ENCODE results near the gene QRFP.

QRFP gene

DNA sequence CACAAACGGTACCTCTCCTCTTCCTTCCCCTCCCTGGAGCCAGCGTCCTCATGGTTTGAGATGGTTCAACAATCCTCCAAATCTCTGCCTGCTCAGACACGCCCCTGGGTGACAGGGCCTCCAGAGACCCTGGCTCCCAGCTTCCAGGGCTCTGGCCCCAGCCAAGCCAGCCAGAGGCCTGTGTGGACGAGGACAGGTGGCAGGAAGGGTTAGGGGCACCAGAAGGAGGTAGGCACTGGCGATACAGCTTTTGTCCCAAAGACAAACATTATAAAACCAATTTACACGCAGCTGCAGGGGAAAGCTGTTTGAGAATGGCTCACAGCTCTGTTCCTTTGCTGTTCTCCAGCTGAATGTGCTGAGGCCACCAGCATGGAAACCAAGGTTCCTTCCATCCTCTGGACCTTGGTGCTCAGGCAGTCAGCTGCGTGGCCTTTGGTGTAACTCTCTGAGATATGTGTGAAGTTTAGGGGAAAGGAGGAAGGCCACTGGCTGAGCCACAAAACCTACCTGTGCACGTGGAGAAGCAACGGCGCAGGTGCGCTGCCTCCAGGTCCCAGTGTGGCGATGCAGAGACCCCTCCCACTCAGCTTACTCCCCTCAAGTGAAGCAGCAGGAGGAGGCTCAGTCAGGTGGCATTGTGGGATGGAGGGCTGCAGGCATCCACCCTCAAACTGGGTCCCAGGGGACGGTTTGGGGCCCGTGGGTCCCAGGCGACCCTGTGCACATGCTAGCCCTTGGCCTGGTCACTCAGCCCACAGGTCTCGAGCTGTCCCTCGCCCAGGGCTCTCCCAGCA lies 4.3 kb upstream of the QRFP start:
- no peak for FAIRE-seq
- no peak for TF ChIP-seq POLR2A (IDR thresholded peaks at IDR 0.05; ENCODE audit: low read depth, low read length)
- DNase-seq (ENCODE audit: insufficient read length, low spot score) = no peak

DNA sequence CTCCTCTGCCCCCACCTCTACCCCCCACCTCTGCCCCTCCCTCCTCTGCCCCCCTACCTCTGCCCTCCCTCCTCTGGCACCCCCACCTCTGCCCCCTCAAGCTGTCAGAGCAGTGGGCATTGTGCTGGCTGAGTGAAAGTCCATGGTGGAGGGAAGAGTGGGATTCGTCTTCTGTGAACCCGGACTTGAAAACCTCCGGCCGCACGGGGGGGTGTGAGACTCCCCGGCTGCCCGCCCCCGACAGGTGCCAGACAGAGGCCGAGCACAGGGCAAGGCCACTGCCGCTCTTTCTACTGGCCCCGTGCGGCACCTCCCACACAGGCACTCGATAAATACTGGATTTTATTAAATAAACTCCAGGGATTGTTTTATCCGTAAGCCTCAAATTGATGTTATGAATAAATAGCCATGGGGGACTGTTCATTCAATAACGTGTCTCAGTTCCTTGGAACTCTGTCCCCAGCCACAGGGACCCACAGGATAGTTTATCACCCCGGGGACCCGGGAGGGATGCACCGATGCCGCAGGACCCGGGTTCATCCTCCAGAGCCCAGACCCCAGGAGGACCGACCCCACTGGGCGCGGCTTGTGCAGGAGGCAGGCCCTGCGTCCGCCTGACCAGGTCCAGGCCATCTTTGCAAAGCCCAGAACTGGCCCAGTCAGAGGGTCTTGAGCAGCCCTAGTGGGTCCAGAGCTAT lies 2.6 kb upstream of the QRFP start:
- no peak for TF ChIP-seq POLR2A (IDR thresholded peaks at IDR 0.05; ENCODE audit: low read depth, low read length)
- DNase-seq (ENCODE audit: insufficient read length, low spot score) = no peak
- FAIRE-seq = no peak

DNA sequence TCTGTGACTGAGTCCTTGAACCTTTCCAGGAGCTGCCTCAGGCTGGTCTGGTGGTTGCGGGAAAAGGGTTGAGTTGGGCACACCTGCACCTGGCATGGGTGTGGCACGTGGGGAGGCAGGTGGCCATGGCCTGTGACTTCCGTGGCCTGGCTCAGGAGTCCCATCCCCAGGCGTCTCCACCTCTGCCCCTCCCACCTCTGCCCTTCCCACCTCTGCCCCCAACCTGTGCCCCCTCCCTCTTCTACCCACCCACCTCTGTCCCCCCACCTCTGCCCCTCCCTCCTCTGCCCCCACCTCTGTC lies 1.9 kb upstream of the QRFP start:
- no peak for TF ChIP-seq POLR2A (IDR thresholded peaks at IDR 0.05; ENCODE audit: low read depth, low read length)
- FAIRE-seq (no peak), DNase-seq (ENCODE audit: insufficient read length, low spot score) (no peak)

DNA sequence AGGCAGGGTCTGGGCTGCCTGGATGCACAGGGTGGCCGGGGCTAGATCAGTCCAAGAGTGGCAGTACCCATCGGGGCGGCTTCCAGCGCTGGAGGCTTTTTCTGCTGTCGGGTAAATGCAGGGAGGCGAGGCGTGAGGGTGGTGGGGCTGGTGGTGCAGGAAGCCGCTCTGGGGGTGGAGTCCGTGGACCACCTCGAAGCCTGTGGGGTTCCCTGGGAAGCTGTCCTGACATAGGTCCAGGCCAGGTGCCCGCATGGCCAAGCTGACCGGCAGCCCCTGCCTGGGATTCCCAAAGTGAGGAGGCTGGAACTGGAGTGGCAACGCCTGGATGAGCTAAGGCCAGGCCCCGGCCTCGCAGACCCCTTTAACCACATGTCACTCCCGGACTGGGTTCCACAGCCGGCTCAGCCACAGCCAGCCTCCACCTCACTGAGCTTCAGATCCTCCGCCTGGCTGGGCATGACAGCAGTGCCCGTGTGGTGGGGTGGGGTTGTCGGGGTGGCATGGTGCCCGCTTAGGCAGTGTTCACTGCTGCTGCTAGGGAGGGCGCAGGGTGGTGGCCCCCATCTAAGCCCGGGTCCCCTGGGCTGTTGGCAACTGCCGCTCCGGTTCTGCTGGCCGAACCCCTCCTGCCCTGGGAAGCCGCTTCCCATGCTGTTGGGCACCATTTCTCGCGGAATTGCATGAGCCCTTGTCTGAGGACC lies 1.4 kb upstream of the QRFP start:
- no peak for FAIRE-seq
- DNase-seq (ENCODE audit: insufficient read length, low spot score) = no peak
- TF ChIP-seq POLR2A (IDR thresholded peaks at IDR 0.05; ENCODE audit: low read depth, low read length) = no peak

DNA sequence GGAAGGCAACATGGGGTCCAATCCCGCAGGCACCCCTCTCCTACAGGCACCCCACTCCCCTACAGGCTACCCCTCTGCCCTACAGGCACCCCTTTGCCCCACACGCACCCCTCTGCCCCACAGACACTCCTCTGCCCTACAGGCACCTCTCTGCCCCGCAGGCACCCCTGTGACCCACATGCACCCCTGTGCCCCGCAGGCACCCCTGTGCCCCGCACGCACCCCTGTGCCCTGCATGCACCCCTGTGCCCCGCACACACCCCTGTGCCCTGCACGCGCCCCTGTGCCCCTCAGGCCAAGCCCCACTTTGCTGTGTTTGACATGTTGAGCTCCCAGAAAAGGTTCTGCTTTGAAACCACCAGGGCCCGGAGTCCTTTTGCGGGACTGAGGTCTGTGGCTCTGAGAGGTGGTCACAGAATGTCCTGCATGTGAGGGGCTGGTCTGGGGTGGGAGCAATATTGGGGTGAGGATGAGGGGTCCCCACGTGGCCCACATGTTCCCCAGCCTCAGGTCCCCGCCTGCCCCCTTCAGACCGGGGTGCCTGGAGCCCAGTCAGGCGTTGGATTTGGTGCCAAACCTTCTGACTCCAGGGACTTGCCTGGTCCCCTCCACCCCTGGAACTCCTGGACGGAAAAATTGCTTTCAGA lies 616 bp upstream of the QRFP start:
- FAIRE-seq = no peak

DNA sequence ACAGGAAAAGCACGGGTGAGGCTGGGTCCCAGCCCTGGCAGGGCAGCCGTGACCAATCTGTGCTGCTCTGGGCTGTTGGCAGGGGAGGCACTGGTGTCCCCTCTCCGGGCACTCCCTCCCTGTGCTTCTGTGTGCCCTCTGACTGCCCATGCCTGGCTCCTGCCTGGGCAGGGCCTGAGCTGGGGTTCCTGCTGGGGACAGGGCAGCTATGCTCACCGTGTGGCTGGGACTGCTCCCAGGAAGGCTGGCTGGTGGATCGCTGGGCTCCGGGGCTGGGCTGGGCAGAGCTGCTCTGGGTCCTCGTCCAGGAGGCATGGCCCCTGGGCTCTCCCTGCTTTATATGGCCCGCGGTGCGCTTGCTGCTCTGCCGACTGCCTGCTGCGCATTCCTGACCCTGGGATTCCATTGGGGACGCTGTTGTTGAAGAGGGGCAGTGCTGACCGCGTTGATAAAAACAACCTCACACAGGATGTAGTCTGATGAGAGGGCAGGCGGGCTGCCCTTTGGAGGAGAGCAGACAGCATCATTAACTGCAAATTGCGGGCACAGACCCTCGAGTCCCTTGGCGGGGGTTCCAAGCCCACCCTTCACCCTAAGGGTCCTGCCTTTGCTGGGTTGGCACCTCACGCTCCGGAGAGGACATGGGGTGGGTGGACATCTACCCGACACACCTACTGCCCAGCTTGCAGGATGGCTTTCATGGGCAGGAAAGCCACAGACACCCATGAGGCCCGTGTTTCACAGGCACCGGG lies 955 bp downstream of the QRFP start:
- no peak for FAIRE-seq
- no peak for TF ChIP-seq POLR2A (IDR thresholded peaks at IDR 0.05; ENCODE audit: low read depth, low read length)
- DNase-seq (ENCODE audit: insufficient read length, low spot score) = no peak

More for the DNA sequence above, 616 bp upstream of the QRFP start:
- DNase-seq (ENCODE audit: insufficient read length, low spot score) = no peak
- no peak for TF ChIP-seq POLR2A (IDR thresholded peaks at IDR 0.05; ENCODE audit: low read depth, low read length)

DNA sequence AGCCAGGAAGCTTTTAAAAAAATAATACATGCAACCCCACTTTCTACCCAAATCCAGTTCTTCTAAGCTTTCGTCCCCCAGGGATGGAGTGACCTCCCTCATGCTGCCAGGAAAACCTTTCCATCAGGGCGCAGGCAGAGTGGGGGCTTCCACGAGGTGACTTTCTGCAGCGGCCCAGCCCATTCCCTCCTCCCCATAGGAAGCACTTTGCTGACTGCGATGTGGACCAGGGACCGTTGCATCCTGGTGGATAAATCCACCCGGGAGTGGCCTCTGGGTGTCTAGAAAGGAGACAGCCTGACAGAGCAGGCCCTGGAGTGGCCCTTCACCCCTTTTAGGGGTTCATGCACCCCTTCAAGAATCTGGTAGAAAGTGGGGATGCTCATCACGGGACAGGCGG lies 1.6 kb downstream of the QRFP start:
- DNase-seq (ENCODE audit: insufficient read length, low spot score) = no peak
- FAIRE-seq = no peak

DNA sequence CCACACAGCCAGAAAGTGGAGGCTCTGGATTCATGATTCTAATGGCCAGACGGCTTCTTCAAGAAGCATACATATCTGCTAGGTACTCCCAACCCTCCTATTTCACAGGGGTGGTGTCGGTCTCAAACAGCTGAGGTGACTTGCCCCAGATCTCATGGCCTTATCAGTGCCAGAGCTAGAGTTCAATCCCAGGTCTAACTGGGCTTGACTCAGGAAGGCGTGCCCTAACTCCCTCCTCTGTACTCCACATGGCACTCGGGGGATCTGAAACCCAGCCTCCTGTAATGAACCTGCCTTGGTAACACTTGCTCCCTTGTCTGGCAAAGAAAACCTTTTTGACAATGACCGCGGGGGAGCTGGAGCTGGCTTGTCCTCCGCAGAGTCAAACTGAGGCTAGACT lies 2.1 kb downstream of the QRFP start:
- FAIRE-seq (no peak), DNase-seq (ENCODE audit: insufficient read length, low spot score) (no peak)
- no peak for TF ChIP-seq POLR2A (IDR thresholded peaks at IDR 0.05; ENCODE audit: low read depth, low read length)

More for the DNA sequence above, 1.6 kb downstream of the QRFP start:
- no peak for TF ChIP-seq POLR2A (IDR thresholded peaks at IDR 0.05; ENCODE audit: low read depth, low read length)

DNA sequence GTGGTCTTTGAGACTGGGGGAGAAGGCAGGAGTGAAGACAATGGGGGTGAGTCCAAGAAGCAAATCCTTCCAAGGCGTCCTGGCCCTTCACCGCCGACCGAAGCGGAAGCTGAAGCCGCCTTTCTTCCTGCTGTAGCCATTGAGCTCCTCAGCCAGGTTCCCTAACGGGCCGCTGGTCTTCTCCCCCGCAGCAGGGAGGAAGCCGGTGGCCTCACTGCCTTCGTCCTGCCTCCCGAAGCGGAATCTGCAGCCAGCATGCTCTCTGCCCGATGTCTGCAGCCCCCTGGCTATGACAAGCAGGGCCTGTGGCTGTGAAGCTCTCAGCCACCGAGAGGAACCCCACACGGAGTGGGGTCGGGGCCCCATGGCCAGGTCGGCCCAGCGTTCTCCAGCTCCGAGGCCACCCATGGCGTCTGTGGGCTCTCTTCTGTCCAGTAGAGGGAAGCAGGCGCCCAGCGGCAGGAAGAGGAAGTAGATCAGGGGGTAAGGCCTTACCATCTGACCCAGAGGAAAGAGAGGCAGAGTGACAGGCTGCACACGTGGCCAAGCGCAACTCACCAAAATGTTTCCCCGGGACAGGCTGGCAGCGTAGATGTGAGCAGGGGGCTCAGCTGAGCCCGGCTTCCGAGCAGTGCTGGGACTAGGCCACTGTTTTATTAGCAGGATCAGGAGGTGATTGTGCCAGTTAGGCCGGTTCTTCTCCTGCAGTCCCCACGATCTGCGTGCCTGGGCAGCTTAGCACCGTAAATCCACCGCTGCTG lies 3.1 kb downstream of the QRFP start:
- FAIRE-seq = no peak

DNA sequence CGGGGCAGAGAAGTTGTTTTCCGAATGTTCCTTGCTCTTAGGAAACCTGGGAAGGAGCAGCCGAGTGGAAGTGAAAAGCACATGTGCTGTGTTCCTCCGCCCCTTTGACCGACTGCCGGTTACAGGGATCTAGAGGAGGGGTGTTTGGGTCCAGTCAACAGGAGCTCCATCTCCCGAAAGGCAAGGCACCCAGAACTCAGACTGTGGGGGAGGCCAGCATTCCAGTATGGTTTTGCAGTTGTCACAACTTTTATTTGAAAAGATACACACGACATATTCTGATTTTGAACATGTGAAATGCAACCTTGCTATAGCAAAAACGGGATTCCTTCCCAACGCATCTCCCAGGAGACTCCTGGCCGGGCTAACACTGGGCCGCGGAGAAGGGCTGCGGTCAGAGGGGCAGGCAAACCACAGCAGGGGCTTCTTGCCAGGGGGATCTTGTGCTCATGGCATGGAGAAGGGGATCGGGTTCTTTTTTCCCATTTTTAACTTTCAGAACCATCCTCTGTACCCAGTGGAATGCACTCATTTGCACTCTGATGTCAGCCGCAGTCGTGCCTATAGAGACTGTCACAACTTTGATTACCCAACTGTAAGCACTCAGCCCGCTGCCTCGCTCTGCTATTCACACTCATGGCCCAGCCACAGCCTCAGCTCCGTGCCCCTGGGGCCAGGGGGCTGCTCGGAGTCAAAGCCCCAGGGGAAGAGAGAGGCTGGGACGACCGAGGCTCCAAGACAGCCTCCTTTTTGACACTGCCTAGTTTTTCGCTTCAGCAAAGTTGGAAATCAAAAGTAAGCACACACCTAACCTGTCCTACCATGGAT lies 3.9 kb downstream of the QRFP start:
- DNase-seq (ENCODE audit: insufficient read length, low spot score) (no peak), FAIRE-seq (no peak)
- no peak for TF ChIP-seq POLR2A (IDR thresholded peaks at IDR 0.05; ENCODE audit: low read depth, low read length)

More for the DNA sequence above, 3.1 kb downstream of the QRFP start:
- DNase-seq (ENCODE audit: insufficient read length, low spot score) = no peak
- TF ChIP-seq POLR2A (IDR thresholded peaks at IDR 0.05; ENCODE audit: low read depth, low read length) = no peak

DNA sequence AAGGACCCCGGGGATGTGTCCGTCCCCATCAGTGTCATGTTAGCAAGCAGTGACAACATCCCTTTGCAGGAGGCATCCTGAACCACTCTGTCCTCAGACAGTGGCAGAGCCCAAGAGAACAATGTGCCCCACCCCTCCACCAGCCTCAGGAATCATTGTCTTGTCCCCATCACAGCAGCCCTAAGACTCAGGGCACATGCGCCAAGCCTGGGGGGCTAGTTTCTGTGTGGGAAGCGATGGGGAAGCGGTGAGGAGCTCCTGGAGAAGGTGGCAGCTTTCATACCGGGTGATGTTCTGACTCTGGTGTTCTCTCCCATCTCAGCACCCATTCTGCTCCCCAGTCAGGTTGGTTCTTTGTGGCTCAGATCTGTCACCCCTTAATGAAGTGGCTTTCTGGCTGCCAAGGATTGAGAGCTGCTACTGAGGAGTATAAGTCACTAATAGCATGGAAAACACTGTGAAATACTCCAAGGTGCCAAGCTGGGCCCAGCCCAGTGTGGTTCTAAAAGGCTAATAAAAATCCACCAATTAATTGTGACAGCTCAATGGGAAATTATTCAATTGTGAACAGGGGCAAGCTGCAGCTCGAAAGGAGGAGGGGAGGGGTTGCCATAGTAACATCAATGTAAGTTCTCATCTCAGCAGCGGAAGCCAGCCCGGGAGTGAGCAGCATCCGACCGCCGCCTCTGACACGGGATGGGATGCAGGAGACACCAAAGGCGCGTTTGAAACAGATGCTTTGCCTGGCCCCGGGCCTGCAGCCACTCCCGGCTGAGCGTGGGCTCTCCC lies 4.7 kb downstream of the QRFP start:
- FAIRE-seq (no peak), DNase-seq (ENCODE audit: insufficient read length, low spot score) (no peak)
- TF ChIP-seq POLR2A (IDR thresholded peaks at IDR 0.05; ENCODE audit: low read depth, low read length) = no peak

Measured in H54 (cell line).